Large intestine (tissue), 3 donors: ENCODE data around the gene UNC5B. TPM values are rescaled to one million over a fixed set of nuclear protein-coding genes. Genes with fewer than 3 reads are reported as not detected.
"Not testable (repeated sequence)": the region's sequence is repeated elsewhere in the genome, so short reads cannot be mapped to it uniquely, and the experiment has no call there.

ENCODE experiments used
- DNase-seq, 2 donors: peaks; one replicate each; pipeline versions ENCODE4 v3.0.0 to v3.0.0-alpha.2; 2013
- H3K27ac ChIP-seq: one replicate; pipeline ENCODE4 v1.5.1; 2013; ENCODE audit warnings: low read length
- H3K27me3 ChIP-seq: 2 replicates; pipeline ENCODE4 v1.6.1; 2013; ENCODE audit warnings: low read length; ENCODE audit not compliant: control insufficient read depth, insufficient read depth
- H3K36me3 ChIP-seq: 2 replicates; pipeline ENCODE4 v1.6.1; 2013; ENCODE audit warnings: low read length; ENCODE audit not compliant: control insufficient read depth, insufficient read depth
- H3K4me1 ChIP-seq: one replicate; pipeline ENCODE4 v1.6.1; 2013; ENCODE audit warnings: low read length; ENCODE audit not compliant: control insufficient read depth, insufficient read depth
- H3K4me3 ChIP-seq: one replicate; pipeline ENCODE4 v1.5.1; 2013; ENCODE audit warnings: low read length
- H3K9me3 ChIP-seq: one replicate; pipeline ENCODE4 v1.6.1; 2013; ENCODE audit warnings: mild to moderate bottlenecking, low read depth, low read length, moderate library complexity; ENCODE audit not compliant: control insufficient read depth
- WGBS: methylation state at CpG from one replicate; pipeline ENCODE4 v1.1.5; 2013; ENCODE audit warnings: low lambda C conversion rate; ENCODE audit not compliant: insufficient coverage; 5-methylcytosine and 5-hydroxymethylcytosine counted together
- polyA plus RNA-seq: library from polyadenylated mRNA; unstranded; fragments of 120-200 nt; gene quantifications from one replicate; pipeline ENCODE4 v1.2.1, GENCODE V29; 2013

The UNC5B gene
- polyA plus RNA-seq, 1 donor: 10.5 TPM

GRCh38 chr10:71269301-71270288 lies 57.2 kb downstream of the UNC5B start:
- DNase-seq: no peak
- no CpG with 5 or more reads among the region's 11 CpGs for WGBS
- Histone ChIP-seq H3K36me3 (no peaks in the 10 kb centered on the region), H3K27ac (no peak overlapping the region), H3K4me3 (no peak overlapping the region), H3K9me3 (no peaks in the 10 kb centered on the region), H3K27me3 (no peaks in the 10 kb centered on the region), H3K4me1 (peaks cover 4% of the 10 kb centered on the region)

DNA sequence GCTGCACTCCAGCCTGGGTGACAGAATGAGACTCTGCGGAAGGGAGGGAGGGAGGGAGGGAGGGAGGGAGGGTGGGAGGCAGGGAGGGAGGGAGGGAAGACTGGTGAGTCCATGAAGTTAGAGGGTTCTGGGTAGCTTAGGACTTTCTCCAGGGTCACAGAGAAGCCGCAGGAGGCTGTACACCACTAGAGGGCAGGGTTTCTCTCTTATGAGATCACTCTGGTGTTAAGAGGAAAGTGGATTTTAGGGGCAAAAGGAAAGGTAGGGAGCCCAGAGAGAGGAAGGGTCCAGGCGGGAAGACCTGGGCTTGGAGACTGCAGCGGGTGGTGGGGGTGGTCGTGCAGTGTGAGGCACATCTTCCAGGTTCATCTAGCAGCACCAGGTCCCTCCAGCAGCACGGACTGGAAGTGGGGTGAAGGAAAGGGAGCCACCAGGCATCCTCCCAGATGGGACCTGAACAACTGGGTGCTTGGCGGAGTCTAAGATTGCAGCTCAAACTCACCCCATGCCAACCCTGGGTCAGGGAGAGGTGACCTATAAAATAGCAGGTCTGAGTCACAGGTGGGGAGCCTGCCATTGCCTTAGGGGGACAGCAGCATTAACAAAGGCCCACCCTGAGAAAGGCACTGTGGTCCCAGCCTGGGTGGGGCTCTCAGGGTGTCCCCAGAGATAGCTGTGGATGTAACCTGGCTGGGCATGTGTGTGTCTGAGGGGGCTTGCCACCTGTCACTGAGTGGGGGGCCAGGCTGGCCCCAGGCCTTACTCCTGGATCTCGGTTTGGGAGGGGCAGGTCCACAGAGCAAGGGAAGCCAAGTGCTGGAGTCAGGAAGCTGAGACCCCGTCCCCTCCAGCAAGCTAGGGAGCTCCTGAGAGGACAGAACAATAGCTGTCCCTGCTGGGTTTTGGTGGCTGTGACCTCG lies 58.2 kb downstream of the UNC5B start:
- no peak overlapping the region for H3K27ac ChIP-seq
- peak; percentile 46 to 55 for DNase-seq
- no peaks in the 10 kb centered on the region for H3K27me3 ChIP-seq
- no peaks in the 10 kb centered on the region for H3K36me3 ChIP-seq
- H3K9me3 ChIP-seq: no peaks in the 10 kb centered on the region
- H3K4me3 ChIP-seq: no peak overlapping the region
- H3K4me1 ChIP-seq: peaks cover 4% of the 10 kb centered on the region
- WGBS: no CpG with 5 or more reads among the region's 10 CpGs

DNA sequence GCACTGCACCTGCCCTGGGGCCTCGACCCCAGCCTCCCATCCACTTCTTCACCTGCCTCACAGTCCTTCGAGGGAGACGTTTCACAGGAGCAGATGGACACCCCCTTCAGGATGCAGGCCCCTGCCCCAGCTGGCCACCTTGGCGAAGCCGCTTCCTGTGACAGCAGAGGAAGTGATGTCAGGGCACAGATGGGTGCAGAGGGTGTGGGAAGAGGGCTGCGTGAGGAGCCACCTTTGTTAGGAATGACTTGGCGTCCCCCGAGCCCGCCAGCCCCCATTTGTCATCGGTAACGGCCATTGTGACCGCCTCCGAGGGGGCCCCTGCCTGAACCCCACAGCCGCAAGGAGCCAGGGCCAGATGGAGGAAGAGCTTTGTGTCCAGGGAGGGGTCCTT lies 59.3 kb downstream of the UNC5B start:
- H3K4me1 ChIP-seq: peaks cover 2% of the 10 kb centered on the region
- no peaks in the 10 kb centered on the region for H3K27me3 ChIP-seq
- no peak overlapping the region for H3K27ac ChIP-seq
- no peak overlapping the region for H3K4me3 ChIP-seq
- WGBS: no CpG with 5 or more reads among the region's 14 CpGs
- H3K9me3 ChIP-seq: no peaks in the 10 kb centered on the region
- H3K36me3 ChIP-seq: no peaks in the 10 kb centered on the region
- no peak for DNase-seq

- Histone ChIP-seq H3K27me3 (no peaks in the 10 kb centered on the region), H3K4me1 (peaks cover 2% of the 10 kb centered on the region), H3K9me3 (no peaks in the 10 kb centered on the region), H3K4me3 (no peak overlapping the region), H3K36me3 (no peaks in the 10 kb centered on the region), H3K27ac (no peak overlapping the region)
- DNase-seq: no peak
- no CpG with 5 or more reads among the region's 15 CpGs for WGBS
Measured at GRCh38 chr10:71272056-71272771, 59.8 kb downstream of the UNC5B start.

DNA sequence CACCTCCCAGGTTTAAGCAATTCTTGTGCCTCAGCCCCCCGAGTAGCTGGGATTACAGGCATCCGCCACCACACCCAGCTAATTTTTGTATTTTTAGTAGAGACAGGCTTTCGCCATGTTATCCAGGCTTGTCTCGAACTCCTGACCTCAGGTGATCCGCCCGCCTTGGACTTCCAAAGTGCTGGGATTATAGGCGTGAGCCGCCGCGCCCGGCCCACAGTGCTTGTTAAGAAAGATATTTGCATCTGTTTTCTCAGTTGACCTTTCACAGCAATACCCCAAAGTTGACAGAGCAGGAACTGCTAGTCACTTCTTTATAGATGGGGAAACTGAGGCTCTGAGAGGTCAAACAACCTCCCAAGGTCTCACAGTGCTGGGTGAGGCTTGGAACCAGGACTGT lies 60.6 kb downstream of the UNC5B start:
- not testable (repeated sequence) for H3K4me3 ChIP-seq, H3K27me3 ChIP-seq, H3K27ac ChIP-seq, H3K4me1 ChIP-seq, H3K9me3 ChIP-seq, DNase-seq, H3K36me3 ChIP-seq
- WGBS: no CpG with 5 or more reads among the region's 11 CpGs

DNA sequence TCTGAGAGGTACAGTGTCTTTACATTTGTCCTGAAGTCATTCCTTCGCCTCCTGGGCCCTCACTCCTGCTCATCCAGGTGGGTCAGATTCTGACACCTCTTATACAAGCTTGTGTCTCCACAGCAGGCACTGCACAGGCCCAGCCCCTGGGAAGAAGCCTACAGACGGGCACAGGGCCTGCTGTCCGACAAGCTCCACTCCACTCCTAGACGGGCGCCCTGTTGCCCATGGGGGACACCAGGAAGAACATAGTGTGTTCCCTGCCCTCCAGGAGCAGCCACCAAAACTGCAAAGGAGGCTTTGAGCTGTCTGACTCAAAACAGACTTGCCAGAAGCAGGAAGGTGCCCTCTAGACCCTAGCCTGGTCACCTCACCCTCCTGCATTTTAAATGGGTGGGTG lies 61.1 kb downstream of the UNC5B start:
- Histone ChIP-seq H3K27ac (no peak overlapping the region), H3K36me3 (no peaks in the 10 kb centered on the region), H3K9me3 (no peaks in the 10 kb centered on the region), H3K4me3 (no peak overlapping the region), H3K27me3 (no peaks in the 10 kb centered on the region), H3K4me1 (peaks cover 2% of the 10 kb centered on the region)
- WGBS: no CpG with 5 or more reads among the region's 5 CpGs
- DNase-seq: no peak

- WGBS: 80% methylated on average over 2 of the region's 11 CpGs
- Histone ChIP-seq H3K36me3 (no peaks in the 10 kb centered on the region), H3K27ac (no peak overlapping the region), H3K27me3 (no peaks in the 10 kb centered on the region), H3K4me1 (peaks cover 2% of the 10 kb centered on the region), H3K4me3 (no peak overlapping the region), H3K9me3 (no peaks in the 10 kb centered on the region)
- DNase-seq: no peak
Measured at GRCh38 chr10:71274901-71275796, 62.8 kb downstream of the UNC5B start.

DNA sequence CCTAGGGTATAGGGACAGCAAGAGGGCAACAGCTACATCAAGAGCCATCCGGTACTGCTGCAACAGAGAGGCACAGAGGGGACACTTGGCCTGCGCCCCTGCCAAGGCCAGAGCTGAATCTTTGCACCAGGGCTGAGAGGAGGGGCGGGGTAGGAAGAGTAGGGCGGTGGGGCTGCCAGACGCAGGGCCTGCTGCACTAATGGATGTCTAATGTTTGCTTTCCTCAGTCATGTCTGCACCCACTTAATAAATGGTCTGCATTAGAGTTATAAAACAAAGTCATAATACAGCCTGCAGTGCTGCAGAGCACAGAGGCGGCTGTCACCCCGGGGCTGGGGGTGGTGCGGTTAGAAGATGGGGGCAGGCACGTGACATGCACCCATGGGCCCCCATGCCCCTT lies 64.5 kb downstream of the UNC5B start:
- peaks cover 2% of the 10 kb centered on the region for H3K36me3 ChIP-seq
- H3K4me1 ChIP-seq: no peaks in the 10 kb centered on the region
- no CpG with 5 or more reads among the region's 9 CpGs for WGBS
- no peaks in the 10 kb centered on the region for H3K9me3 ChIP-seq
- no peak for DNase-seq
- no peak overlapping the region for H3K4me3 ChIP-seq
- no peak overlapping the region for H3K27ac ChIP-seq
- H3K27me3 ChIP-seq: no peaks in the 10 kb centered on the region

DNA sequence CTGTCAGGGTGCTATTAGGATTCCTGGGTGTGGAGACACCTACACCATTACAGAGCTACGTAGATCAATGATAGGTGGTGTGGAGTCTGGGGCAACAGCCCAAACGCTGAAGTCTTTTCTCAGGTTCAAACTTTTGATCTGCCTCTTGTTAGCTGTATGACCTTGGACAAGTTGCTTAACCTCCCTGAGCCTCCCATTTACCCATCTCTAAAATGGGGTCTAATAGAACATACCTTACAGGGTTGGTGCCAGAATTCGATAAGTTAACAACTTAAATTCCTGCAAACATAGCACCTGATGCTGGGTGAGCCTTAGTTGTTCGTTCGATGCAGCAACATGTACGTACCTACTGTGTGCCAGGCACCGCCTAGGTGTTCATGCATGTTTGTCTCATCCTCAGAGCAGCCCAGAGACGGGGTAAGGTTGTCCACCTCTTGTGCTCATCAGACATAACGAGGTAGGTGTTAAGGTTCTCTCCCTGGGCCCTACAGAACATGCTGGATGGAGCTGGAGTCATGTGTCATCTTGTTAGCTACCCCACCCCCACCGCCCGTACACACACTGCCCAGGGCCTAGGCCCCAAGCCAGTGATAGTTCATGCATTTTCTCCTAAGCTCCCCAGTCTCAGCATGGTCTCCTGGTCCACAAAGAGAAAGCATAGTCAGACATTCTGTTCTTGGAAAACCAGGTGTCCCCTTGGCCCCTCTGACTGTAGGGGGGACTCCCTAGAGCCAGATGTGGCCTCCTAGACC lies 65.7 kb downstream of the UNC5B start:
- DNase-seq: no peak
- Histone ChIP-seq H3K4me1 (no peaks in the 10 kb centered on the region), H3K27ac (no peak overlapping the region), H3K27me3 (no peaks in the 10 kb centered on the region), H3K36me3 (peaks cover 6% of the 10 kb centered on the region), H3K4me3 (no peak overlapping the region), H3K9me3 (no peaks in the 10 kb centered on the region)
- 100% methylated on average over 1 of the region's 11 CpGs for WGBS
